ENCODE data around the gene PICALM.
A peak's percentile ranks its signal among the peaks of the same experiment; 100 is the strongest.

The PICALM gene

GRCh38 chr11:86068138-86068871 lies 579 bp downstream of the PICALM start:
- peak overlapping the region; percentile 94 for H3K4me3 ChIP-seq (ENCODE audit: control insufficient read depth, low read depth, low read length)
- no peak for TF ChIP-seq CTCF (conservative IDR thresholded peaks at IDR 0.05; ENCODE audit: control insufficient read depth, insufficient read depth, low read depth, low read length)
- peak; percentile 25 for DNase-seq (ENCODE audit: low read depth)

- no peak for DNase-seq (ENCODE audit: low read depth)
- no peak for TF ChIP-seq CTCF (conservative IDR thresholded peaks at IDR 0.05; ENCODE audit: control insufficient read depth, insufficient read depth, low read depth, low read length)
- peak overlapping the region; percentile 94 for H3K4me3 ChIP-seq (ENCODE audit: control insufficient read depth, low read depth, low read length)
Observed at GRCh38 chr11:86067851-86068137, 1.1 kb downstream of the PICALM start.

DNA sequence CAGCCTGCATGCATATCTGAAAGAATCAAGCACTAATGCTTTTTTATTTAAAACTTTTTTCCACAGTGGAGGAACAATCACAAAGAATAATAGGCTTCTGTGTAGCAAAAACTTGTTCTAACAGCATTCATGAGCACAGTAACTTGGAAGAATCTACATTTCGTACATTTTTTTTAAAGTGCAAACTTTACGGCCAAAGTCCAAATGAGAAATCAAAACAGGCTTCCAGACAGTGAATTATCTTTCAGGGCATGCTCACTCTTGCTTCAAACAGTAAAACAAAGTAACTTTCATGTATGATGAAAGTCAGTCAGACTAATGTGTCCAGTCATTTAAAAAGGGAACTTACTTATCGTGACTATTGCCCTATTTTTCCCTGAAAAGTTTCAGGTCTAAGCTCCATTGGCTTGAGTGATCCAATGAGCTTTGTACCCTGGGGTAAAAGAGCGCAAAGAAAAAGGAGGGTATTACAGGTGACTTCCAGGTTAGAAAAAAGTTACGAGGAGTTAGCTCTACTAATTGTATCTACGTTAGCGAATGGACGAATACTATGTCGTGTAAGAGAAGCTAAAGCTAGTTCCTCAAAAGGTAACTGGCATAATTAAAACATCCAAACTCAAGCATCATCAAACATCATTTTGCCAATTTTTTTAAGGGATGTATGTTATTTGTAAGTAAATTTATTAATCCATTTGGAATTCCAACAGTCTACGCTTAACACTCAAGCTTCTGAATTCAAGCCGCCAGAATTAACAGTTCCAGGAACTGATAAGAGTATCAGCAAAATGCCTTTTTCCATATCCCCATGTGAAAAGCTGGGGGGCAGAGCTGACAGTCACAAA lies 1.7 kb downstream of the PICALM start:
- no peak for DNase-seq (ENCODE audit: low read depth)
- TF ChIP-seq CTCF (conservative IDR thresholded peaks at IDR 0.05; ENCODE audit: control insufficient read depth, insufficient read depth, low read depth, low read length), result no peak
- H3K4me3 ChIP-seq (ENCODE audit: control insufficient read depth, low read depth, low read length), result peak overlapping the region; percentile 94

DNA sequence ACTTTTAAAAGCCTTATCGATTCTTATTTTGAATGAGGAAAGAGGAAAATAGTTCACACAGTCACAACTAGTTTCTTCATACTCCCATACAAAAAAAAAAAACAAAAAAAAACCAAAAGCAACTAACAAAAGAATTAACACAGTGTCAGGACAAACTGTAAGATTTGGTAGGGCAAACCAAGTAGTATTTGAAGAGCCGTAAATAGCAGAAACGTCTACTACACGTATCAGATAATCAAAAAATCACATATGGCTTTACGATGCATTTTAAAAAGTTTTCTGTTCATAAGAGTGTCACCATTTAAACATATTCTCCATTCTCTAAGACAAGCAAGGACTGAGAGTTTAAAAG lies 2.3 kb downstream of the PICALM start:
- DNase-seq (ENCODE audit: low read depth), result no peak
- H3K4me3 ChIP-seq (ENCODE audit: control insufficient read depth, low read depth, low read length), result peak overlapping the region; percentile 94
- no peak for TF ChIP-seq CTCF (conservative IDR thresholded peaks at IDR 0.05; ENCODE audit: control insufficient read depth, insufficient read depth, low read depth, low read length)

DNA sequence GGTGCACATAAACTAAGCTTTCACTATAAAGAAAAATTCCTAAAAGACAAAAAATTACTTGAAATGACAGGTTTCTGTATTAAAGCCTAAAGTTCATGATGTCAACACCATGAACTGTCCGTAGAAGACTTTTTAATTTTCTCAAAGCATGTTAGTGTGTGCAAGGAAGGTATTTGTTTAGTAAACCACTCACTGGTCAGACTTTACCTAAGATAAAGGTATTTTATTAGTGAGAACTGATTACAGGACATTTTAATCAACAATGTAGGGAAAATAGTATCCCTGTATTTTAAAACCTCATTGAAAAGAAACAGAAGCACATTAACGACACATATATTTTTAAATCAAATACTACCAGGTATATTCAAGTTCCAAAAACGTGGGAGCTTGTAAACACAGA lies 2.9 kb downstream of the PICALM start:
- H3K4me3 ChIP-seq (ENCODE audit: control insufficient read depth, low read depth, low read length), result peak overlapping the region; percentile 94
- TF ChIP-seq CTCF (conservative IDR thresholded peaks at IDR 0.05; ENCODE audit: control insufficient read depth, insufficient read depth, low read depth, low read length), result no peak
- DNase-seq (ENCODE audit: low read depth), result no peak

DNA sequence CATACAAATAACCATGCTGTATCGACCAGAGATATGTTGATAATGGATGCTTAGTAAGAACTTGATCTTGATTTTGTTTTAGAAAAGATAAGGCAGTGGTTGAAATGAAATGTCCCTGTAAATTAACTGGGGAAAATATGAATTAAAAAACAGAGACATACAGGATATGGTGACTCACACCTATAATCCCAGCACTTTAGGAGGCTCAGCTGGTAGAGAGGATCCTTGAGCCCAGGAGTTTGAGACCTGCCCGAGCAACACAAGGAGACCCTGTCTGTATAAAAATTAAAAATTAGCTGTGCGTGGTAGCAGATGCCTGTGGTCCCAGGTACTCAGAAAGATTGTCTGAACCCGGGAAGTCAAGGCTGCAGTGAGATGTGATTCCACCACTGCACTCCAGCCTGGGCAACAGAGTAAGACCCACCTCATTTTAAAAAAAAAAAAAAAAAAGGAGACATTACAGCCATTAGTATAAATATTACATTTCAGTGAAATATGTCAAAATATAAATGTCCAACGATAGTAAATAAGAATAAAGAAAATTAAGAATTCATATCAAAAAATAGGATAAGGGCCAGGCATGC lies 4.6 kb downstream of the PICALM start:
- no peak overlapping the region for H3K4me3 ChIP-seq (ENCODE audit: control insufficient read depth, low read depth, low read length)
- peak; percentile 50 for DNase-seq (ENCODE audit: low read depth)
- no peak for TF ChIP-seq CTCF (conservative IDR thresholded peaks at IDR 0.05; ENCODE audit: control insufficient read depth, insufficient read depth, low read depth, low read length)

All from fibroblast of mammary gland (primary cell).